ENCODE results near the gene CENPP.

Gene CENPP

GRCh38 chr9:92325269-92325990 is at the start of gene CENPP, which contains the start of gene NOL8:
Gene CENPP, plus strand, starts transcription at chr9:92325953.
Gene NOL8, minus strand, starts transcription at chr9:92325350. Its CDS starts 1,189 bp downstream, at chr9:92324161.
- DNase-seq, result peak; percentile 92

- no peak for DNase-seq
Measured at GRCh38 chr9:92276331-92277032, 49.3 kb upstream of the CENPP start.

- no peak for DNase-seq
Measured at GRCh38 chr9:92278110-92278509, 47.6 kb upstream of the CENPP start.

GRCh38 chr9:92279302-92279701 is 46.5 kb upstream of the CENPP start:
- DNase-seq, result no peak

- no peak for DNase-seq
Measured at GRCh38 chr9:92289708-92290390, 35.9 kb upstream of the CENPP start.

- no peak for DNase-seq
Measured at GRCh38 chr9:92290785-92291429, 34.8 kb upstream of the CENPP start.

- DNase-seq, result no peak
Measured at GRCh38 chr9:92291577-92291976, 34.2 kb upstream of the CENPP start.

GRCh38 chr9:92292338-92293074 is 33.2 kb upstream of the CENPP start:
- DNase-seq, result peak; percentile 37

GRCh38 chr9:92293075-92293354 is 32.7 kb upstream of the CENPP start:
- DNase-seq, result no peak

- peak; percentile 98 for DNase-seq
Measured at GRCh38 chr9:92293452-92294296, 32.1 kb upstream of the CENPP start, which contains the start of gene IARS1. Gene IARS1, minus strand, starts transcription at chr9:92293697. Its CDS starts 4,278 bp downstream, at chr9:92289419.

GRCh38 chr9:92294297-92294676 is 31.5 kb upstream of the CENPP start:
- DNase-seq, result peak; percentile 79

GRCh38 chr9:92295240-92295790 is 30.4 kb upstream of the CENPP start:
- peak; percentile 28 for DNase-seq

GRCh38 chr9:92295827-92296258 is 29.9 kb upstream of the CENPP start:
- DNase-seq, result peak; percentile 84

GRCh38 chr9:92297611-92298010 is 28.1 kb upstream of the CENPP start:
- DNase-seq, result no peak

GRCh38 chr9:92298036-92298435 is 27.7 kb upstream of the CENPP start:
- no peak for DNase-seq

- no peak for DNase-seq
Measured at GRCh38 chr9:92299116-92299515, 26.6 kb upstream of the CENPP start.

GRCh38 chr9:92300936-92301335 is 24.8 kb upstream of the CENPP start:
- DNase-seq, result no peak

GRCh38 chr9:92308893-92309292 is 16.9 kb upstream of the CENPP start:
- no peak for DNase-seq

GRCh38 chr9:92310562-92310961 is 15.2 kb upstream of the CENPP start:
- DNase-seq, result no peak

GRCh38 chr9:92312887-92313623 is 12.7 kb upstream of the CENPP start:
- no peak for DNase-seq

- DNase-seq, result no peak
Measured at GRCh38 chr9:92313624-92314012, 12.1 kb upstream of the CENPP start.
